Left renal cortex interstitium (tissue), 4 donors: ENCODE data around the gene ADAMTS10. TPM values are rescaled to one million over a fixed set of nuclear protein-coding genes. Genes with fewer than 3 reads are reported as not detected.
"Not testable (repeated sequence)": the region's sequence is repeated elsewhere in the genome, so short reads cannot be mapped to it uniquely, and the experiment has no call there.

Source experiments
- DNase-seq, 4 donors: peaks; one replicate each; pipeline ENCODE4 v3.0.0-alpha.2; 2013; ENCODE audit warnings: low read depth in 4 of 4, low spot score in 2 of 4, missing footprints in 1 of 4
- polyA plus RNA-seq, 4 donors: library from polyadenylated mRNA; unstranded; fragments of 120-200 nt; gene quantifications; one replicate each; pipeline ENCODE4 v1.2.1, GENCODE V29; 2013; ENCODE audit not compliant: insufficient read length in 4 of 4

ADAMTS10 gene
- polyA plus RNA-seq, 4 donors = 24.8 to 60.2 (median 43.2) TPM

GRCh38 chr19:8629184-8629583 lies 18.7 kb upstream of the ADAMTS10 start:
- no peak for DNase-seq

- DNase-seq = no peak
Measured at GRCh38 chr19:8626842-8627241, 16.3 kb upstream of the ADAMTS10 start.

GRCh38 chr19:8622886-8623285 lies 12.4 kb upstream of the ADAMTS10 start:
- not testable (repeated sequence) for DNase-seq

- DNase-seq = no peak
Measured at GRCh38 chr19:8618751-8619150, 8.2 kb upstream of the ADAMTS10 start.

GRCh38 chr19:8617984-8618383 lies 7.5 kb upstream of the ADAMTS10 start:
- no peak for DNase-seq

- DNase-seq = not testable (repeated sequence)
Measured at GRCh38 chr19:8617325-8617724, 6.8 kb upstream of the ADAMTS10 start.

- no peak for DNase-seq
Measured at GRCh38 chr19:8616861-8617260, 6.3 kb upstream of the ADAMTS10 start.

GRCh38 chr19:8615813-8616596 lies 5.5 kb upstream of the ADAMTS10 start:
- DNase-seq = peak in 1 of 4 donors; percentile 44

- no peak for DNase-seq
Measured at GRCh38 chr19:8615024-8615423, 4.5 kb upstream of the ADAMTS10 start.

GRCh38 chr19:8614455-8614854 lies 3.9 kb upstream of the ADAMTS10 start:
- no peak for DNase-seq

GRCh38 chr19:8612807-8613171 lies 2.3 kb upstream of the ADAMTS10 start:
- no peak for DNase-seq

- no peak for DNase-seq
Measured at GRCh38 chr19:8611877-8612806, 1.6 kb upstream of the ADAMTS10 start.

GRCh38 chr19:8611391-8611876 lies 919 bp upstream of the ADAMTS10 start:
- DNase-seq = no peak

- no peak for DNase-seq
Measured at GRCh38 chr19:8610936-8611300, 403 bp upstream of the ADAMTS10 start.

GRCh38 chr19:8609279-8610040 lies 1.1 kb downstream of the ADAMTS10 start:
- peak in 2 of 4 donors; percentile 48 to 63 for DNase-seq

- no peak for DNase-seq
Measured at GRCh38 chr19:8608941-8609278, 1.6 kb downstream of the ADAMTS10 start.

GRCh38 chr19:8607386-8607785 lies 3.1 kb downstream of the ADAMTS10 start:
- DNase-seq = no peak

GRCh38 chr19:8605514-8605913 lies 5.0 kb downstream of the ADAMTS10 start:
- DNase-seq = no peak

- DNase-seq = no peak
Measured at GRCh38 chr19:8601796-8602195, 8.7 kb downstream of the ADAMTS10 start.

- no peak for DNase-seq
Measured at GRCh38 chr19:8600816-8601215, 9.7 kb downstream of the ADAMTS10 start.

GRCh38 chr19:8600064-8600463 lies 10.5 kb downstream of the ADAMTS10 start:
- no peak for DNase-seq
